ENCODE measurements around the gene SEMA4G.

GRCh38 chr10:100980311-100980710 is 11.0 kb downstream of the SEMA4G start:
- TF ChIP-seq ZNF274 (IDR thresholded peaks at IDR 0.05; ENCODE audit: low read depth, low read length) (no peak), SUZ12 (IDR thresholded peaks at IDR 0.05; ENCODE audit: extremely low read depth, insufficient read depth, insufficient read length) (no peak)

Data from NT2/D1 (cell line).